DOHH2 (cell line): ENCODE results near the gene DBI.

Experiments
- H3F3A ChIP-seq: fragments of 200-600 bp; sonication (generic), shearing (Covaris generic); 2 replicates; pipeline ENCODE4 v1.6.0; 2016; ENCODE audit warnings: antibody characterized with exemption, mild to moderate bottlenecking; ENCODE audit not compliant: control insufficient read depth, insufficient read depth
- H3K27ac ChIP-seq: fragments of 200-600 bp; sonication (generic); 2 replicates; pipeline ENCODE4 v1.5.1; 2014; ENCODE audit warnings: low read depth, mild to moderate bottlenecking, low read length, moderate library complexity
- H3K27me3 ChIP-seq: fragments of 200-600 bp; sonication (generic); 2 replicates; pipeline ENCODE4 v1.6.1; 2014; ENCODE audit warnings: mild to moderate bottlenecking, low read length, mixed read lengths; ENCODE audit not compliant: control insufficient read depth
- H3K36me3 ChIP-seq: fragments of 200-600 bp; sonication (generic); 2 replicates; pipeline ENCODE4 v1.6.1; 2014; ENCODE audit warnings: mild to moderate bottlenecking, low read length, moderate library complexity, mixed read lengths; ENCODE audit not compliant: control insufficient read depth
- H3K4me1 ChIP-seq: fragments of 200-600 bp; sonication (generic); 2 replicates; pipeline ENCODE4 v1.6.1; 2014; ENCODE audit warnings: mild to moderate bottlenecking, low read length, mixed read lengths; ENCODE audit not compliant: control insufficient read depth
- H3K4me2 ChIP-seq: fragments of 200-600 bp; sonication (generic); 2 replicates; pipeline ENCODE4 v1.6.0; 2014; ENCODE audit warnings: mild to moderate bottlenecking, low read length, moderate library complexity
- H3K4me3 ChIP-seq: fragments of 200-600 bp; sonication (generic); 2 replicates; pipeline ENCODE4 v1.5.1; 2014; ENCODE audit warnings: mild to moderate bottlenecking, low read length, mixed read lengths
- H3K79me2 ChIP-seq: fragments of 200-600 bp; sonication (generic); 2 replicates; pipeline ENCODE4 v1.6.1; 2014; ENCODE audit warnings: mild to moderate bottlenecking, low read length, mixed read lengths; ENCODE audit not compliant: control insufficient read depth
- H3K9me2 ChIP-seq: fragments of 200-600 bp; sonication (generic); replicated peaks from 2 replicates; pipeline ENCODE4 v1.6.1; 2014; ENCODE audit warnings: mild to moderate bottlenecking, low read length, mixed read lengths; ENCODE audit not compliant: control insufficient read depth
- H3K9me3 ChIP-seq: fragments of 200-600 bp; sonication (generic); 2 replicates; pipeline ENCODE4 v1.6.1; 2014; ENCODE audit warnings: antibody characterized with exemption, low read length, mixed read lengths; ENCODE audit not compliant: control insufficient read depth, insufficient read depth
- H4K20me1 ChIP-seq: fragments of 200-600 bp; sonication (generic); 2 replicates; pipeline ENCODE4 v1.6.0; 2014; ENCODE audit warnings: low read depth, mild to moderate bottlenecking, antibody characterized with exemption, low read length, moderate library complexity; ENCODE audit not compliant: control insufficient read depth, insufficient read depth
- CTCF ChIP-seq: fragments of 200-600 bp; sonication (generic); IDR thresholded peaks from one replicate; pipeline ENCODE4 v1.5.1; 2014; ENCODE audit warnings: antibody characterized with exemption, mild to moderate bottlenecking, low read depth, low read length; ENCODE audit not compliant: poor library complexity, severe bottlenecking
- EZH2phosphoT487 ChIP-seq: fragments of 200-600 bp; sonication (generic); IDR thresholded peaks from 2 replicates; pipeline ENCODE4 v1.6.1; 2017; ENCODE audit warnings: borderline replicate concordance, mild to moderate bottlenecking, antibody characterized with exemption, low read length, moderate library complexity, mixed read lengths

The DBI gene

GRCh38 chr2:119352357-119352756 is 14.4 kb upstream of the DBI start:
- Histone ChIP-seq H3K4me1 (peaks cover 77% of the 10 kb centered on the region), H3K9me3 (0 out of 2 replicates have a peak, but pooled peaks cover 3% of the 10 kb centered on the region), H3K9me2 (no peaks in the 10 kb centered on the region), H4K20me1 (no peaks in the 10 kb centered on the region), H3K27me3 (no peaks in the 10 kb centered on the region), H3K4me3 (peak overlapping the region; percentile 60), H3K79me2 (peaks cover 12% of the 10 kb centered on the region), H3K4me2 (peak overlapping the region; percentile 74), H3K36me3 (no peaks in the 10 kb centered on the region), H3K27ac (peak overlapping the region; percentile 97), H3F3A (peaks cover 9% of the 10 kb centered on the region)
- no peak for TF ChIP-seq CTCF
- TF ChIP-seq EZH2phosphoT487: no peak

- H3K79me2 ChIP-seq: peaks cover 12% of the 10 kb centered on the region
- 0 out of 2 replicates have a peak, but pooled peaks cover 3% of the 10 kb centered on the region for H3K9me3 ChIP-seq
- H3K9me2 ChIP-seq: no peaks in the 10 kb centered on the region
- peaks cover 73% of the 10 kb centered on the region for H3K4me1 ChIP-seq
- H4K20me1 ChIP-seq: no peaks in the 10 kb centered on the region
- H3F3A ChIP-seq: peaks cover 15% of the 10 kb centered on the region
- H3K27me3 ChIP-seq: no peaks in the 10 kb centered on the region
- H3K36me3 ChIP-seq: no peaks in the 10 kb centered on the region
- TF ChIP-seq CTCF (no peak), EZH2phosphoT487 (no peak)
- H3K27ac ChIP-seq: 0 out of 2 replicates have a peak overlapping the region, but pooled peaks have one; percentile 20
- H3K4me2 ChIP-seq: peak overlapping the region; percentile 58
- 0 out of 2 replicates have a peak overlapping the region, but pooled peaks have one; percentile 46 for H3K4me3 ChIP-seq
Observed at GRCh38 chr2:119354860-119355259, 11.9 kb upstream of the DBI start.

GRCh38 chr2:119359774-119360173 is 7.0 kb upstream of the DBI start:
- Histone ChIP-seq H3K27ac (no peak overlapping the region), H3F3A (peaks cover 5% of the 10 kb centered on the region; the same call in 1 of the 2 replicates), H3K36me3 (no peaks in the 10 kb centered on the region), H3K27me3 (no peaks in the 10 kb centered on the region), H3K4me3 (no peak overlapping the region), H3K9me2 (no peaks in the 10 kb centered on the region), H3K4me1 (peaks cover 65% of the 10 kb centered on the region), H3K4me2 (no peak overlapping the region), H3K79me2 (peaks cover 30% of the 10 kb centered on the region), H3K9me3 (0 out of 2 replicates have a peak, but pooled peaks cover 3% of the 10 kb centered on the region), H4K20me1 (no peaks in the 10 kb centered on the region)
- no peak for TF ChIP-seq CTCF
- no peak for TF ChIP-seq EZH2phosphoT487
